Liver (tissue), 3 donors: ENCODE measurements around the gene ACTRT2.

ENCODE experiments used
- CTCF ChIP-seq: fragments of 150-350 bp; IDR thresholded peaks from 2 replicates; pipeline ENCODE4 v1.5.1; 2017; ENCODE audit warnings: improper control_type of control experiment, low read depth, low read length; ENCODE audit not compliant: missing input control
- TAF1 ChIP-seq: conservative IDR thresholded peaks from 2 replicates; pipeline ENCODE4 v1.6.1; 2016; ENCODE audit warnings: antibody characterized with exemption, mild to moderate bottlenecking
- donor health status: healthy.
- donor health status: healthy.

- TF ChIP-seq CTCF (no peak), TAF1 (no peak)
Observed at GRCh38 chr1:3007298-3008147, 13.7 kb upstream of the ACTRT2 start.
